Neural progenitor cell (in vitro differentiated cells): ENCODE measurements around the gene PAX5. TPM values are rescaled to one million over a fixed set of nuclear protein-coding genes. Genes with fewer than 3 reads are reported as not detected.

Experiments
- DNase-seq: peaks from one replicate; pipeline ENCODE4 v3.0.0-alpha.2; 2016; ENCODE audit warnings: low spot score
- H2AFZ ChIP-seq: fragments of 200-600 bp; sonication (generic); replicated peaks from 2 replicates; pipeline ENCODE4 v1.6.1; 2016; ENCODE audit warnings: antibody characterized with exemption
- H3F3A ChIP-seq: fragments of 200-600 bp; sonication (generic); 2 replicates; pipeline ENCODE4 v1.6.1; 2016; ENCODE audit warnings: antibody characterized with exemption, low read depth
- H3K27ac ChIP-seq: fragments of 200-600 bp; sonication (generic); 2 replicates; pipeline ENCODE4 v1.5.1; 2016; ENCODE audit warnings: mild to moderate bottlenecking
- H3K27me3 ChIP-seq: fragments of 200-600 bp; sonication (generic); 2 replicates; pipeline ENCODE4 v1.6.1; 2016; ENCODE audit warnings: mild to moderate bottlenecking, moderate library complexity
- H3K36me3 ChIP-seq: fragments of 200-600 bp; sonication (generic); 2 replicates; pipeline ENCODE4 v1.5.1; 2016
- H3K4me1 ChIP-seq: fragments of 200-600 bp; sonication (generic); 2 replicates; pipeline ENCODE4 v1.6.1; 2016; ENCODE audit warnings: mixed run types
- H3K4me2 ChIP-seq: fragments of 200-600 bp; sonication (generic); 2 replicates; pipeline ENCODE4 v1.6.1; 2016
- H3K4me3 ChIP-seq: fragments of 200-600 bp; sonication (generic); 2 replicates; pipeline ENCODE4 v1.5.1; 2016
- H3K79me2 ChIP-seq: fragments of 200-600 bp; sonication (generic); 2 replicates; pipeline ENCODE4 v1.6.1; 2016; ENCODE audit warnings: low read depth
- H3K9ac ChIP-seq: fragments of 200-600 bp; sonication (generic); 2 replicates; pipeline ENCODE4 v1.6.1; 2016
- H3K9me3 ChIP-seq: fragments of 200-600 bp; sonication (generic); 2 replicates; pipeline ENCODE4 v1.5.1; 2016; ENCODE audit warnings: low read depth
- H4K20me1 ChIP-seq: fragments of 200-600 bp; sonication (generic); 2 replicates; pipeline ENCODE4 v1.6.1; 2016; ENCODE audit warnings: low read depth
- H3K27ac Mint-ChIP-seq: 3 replicates; pipeline ENCODE4 v1.8.0; 2021; ENCODE audit warnings: mixed read lengths
- H3K27me3 Mint-ChIP-seq: 2 replicates; pipeline ENCODE4 v1.8.0; 2022; ENCODE audit warnings: low read depth, mild to moderate bottlenecking, inconsistent platforms, moderate library complexity, mixed read lengths; ENCODE audit not compliant: insufficient read depth
- H3K36me3 Mint-ChIP-seq: 3 replicates; pipeline ENCODE4 v1.8.0; 2021; ENCODE audit warnings: mixed read lengths
- H3K4me1 Mint-ChIP-seq: 3 replicates; pipeline ENCODE4 v1.8.0; 2021; ENCODE audit warnings: mixed read lengths
- H3K4me3 Mint-ChIP-seq: 3 replicates; pipeline ENCODE4 v1.8.0; 2021; ENCODE audit warnings: mild to moderate bottlenecking, moderate library complexity, mixed read lengths
- H3K9me3 Mint-ChIP-seq: 3 replicates; pipeline ENCODE4 v1.8.0; 2020; ENCODE audit warnings: mixed read lengths
- EZH2 ChIP-seq: fragments of 200-600 bp; sonication (generic); IDR thresholded peaks from 2 replicates; pipeline ENCODE4 v1.6.1; 2017; ENCODE audit warnings: antibody characterized with exemption, mild to moderate bottlenecking, moderate library complexity
- EZH2phosphoT487 ChIP-seq: fragments of 200-600 bp; sonication (generic); IDR thresholded peaks from 2 replicates; pipeline ENCODE4 v1.6.1; 2017; ENCODE audit warnings: antibody characterized with exemption
- total RNA-seq: library from RNA; depleted of rRNA; stranded (reverse); fragments of >200 nt; gene quantifications from 2 replicates; pipeline ENCODE4 v1.2.3, GENCODE V29; 2015; ENCODE audit warnings: low replicate concordance
- TF ChIP-seq, protein P1 (sequence below): fragments of 200-600 bp; sonication (generic); IDR thresholded peaks from 2 replicates; pipeline ENCODE4 v1.5.1; 2017; ENCODE audit warnings: antibody characterized with exemption, mild to moderate bottlenecking

PAX5 gene
- total RNA-seq, 1 donor from 2014 or later: not detected

DNA sequence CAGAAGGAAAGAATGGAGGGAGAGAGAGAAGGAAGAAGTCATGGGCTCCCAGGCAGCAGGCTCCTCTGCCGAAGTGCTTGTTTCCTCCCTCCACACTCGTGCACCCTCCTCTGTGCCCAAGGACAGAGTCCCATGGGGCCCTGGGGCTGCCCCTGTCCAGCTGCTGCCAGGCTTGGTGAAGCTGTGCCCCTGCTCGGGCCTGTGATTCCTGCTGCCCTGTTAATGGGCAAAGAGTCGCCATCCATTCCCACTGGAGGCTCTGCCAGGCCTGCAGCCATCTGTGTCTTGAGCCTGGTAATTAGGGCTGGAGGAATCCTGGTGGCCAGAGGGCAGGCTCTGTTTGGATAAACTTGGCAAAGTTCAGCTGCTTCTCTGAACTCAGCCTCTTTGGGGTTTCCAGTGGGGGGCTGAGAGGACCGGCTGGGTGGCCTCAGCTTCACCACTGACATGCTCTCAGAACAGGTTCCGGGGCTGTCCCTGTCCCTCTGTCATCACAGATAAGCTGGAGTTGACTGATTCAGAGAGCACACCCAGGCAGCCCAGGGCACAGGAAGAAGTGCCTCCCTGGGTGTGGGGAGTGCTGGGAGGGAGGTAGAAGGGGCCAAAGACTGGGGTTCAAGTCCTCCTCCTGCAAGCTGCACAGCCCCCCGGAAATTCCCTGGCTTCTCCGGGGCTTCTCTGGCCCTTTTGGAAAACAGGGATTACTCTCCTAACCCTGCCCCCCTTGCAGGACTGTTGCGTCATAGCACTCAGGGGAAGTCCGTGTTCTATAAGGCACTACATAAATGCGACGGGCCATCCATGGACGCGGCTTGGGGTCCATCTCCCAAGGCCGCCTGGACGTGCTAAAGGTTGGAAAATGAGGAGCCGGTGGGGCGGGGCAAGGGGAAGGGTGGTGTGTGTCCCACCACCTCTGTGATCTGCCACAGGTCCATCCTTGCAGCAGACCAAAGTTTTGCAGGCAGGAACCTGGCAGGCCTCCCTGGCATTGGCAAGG, 154.8 kb downstream of the PAX5 start:
- Histone ChIP-seq H3K36me3 (no peaks in the 10 kb centered on the region), H3K79me2 (no peaks in the 10 kb centered on the region), H3K4me1 (peaks cover 3% of the 10 kb centered on the region), H3K9me3 (no peaks in the 10 kb centered on the region), H3K27me3 (no peaks in the 10 kb centered on the region), H3K4me2 (no peak overlapping the region), H2AFZ (no peak overlapping the region), H3F3A (no peaks in the 10 kb centered on the region), H3K4me3 (no peak overlapping the region), H3K9ac (no peak overlapping the region), H4K20me1 (no peaks in the 10 kb centered on the region), H3K27ac (no peak overlapping the region)
- Mint-ChIP-seq H3K4me1 (peaks cover 9% of the 10 kb centered on the region), H3K4me3 (no peak overlapping the region), H3K36me3 (peaks cover 5% of the 10 kb centered on the region), H3K27ac (no peak overlapping the region), H3K9me3 (peaks cover 3% of the 10 kb centered on the region), H3K27me3 (peaks cover 6% of the 10 kb centered on the region)
- no peak for DNase-seq
- TF ChIP-seq EZH2 (no peak), EZH2phosphoT487 (no peak)
- TF ChIP-seq, protein P1, sequence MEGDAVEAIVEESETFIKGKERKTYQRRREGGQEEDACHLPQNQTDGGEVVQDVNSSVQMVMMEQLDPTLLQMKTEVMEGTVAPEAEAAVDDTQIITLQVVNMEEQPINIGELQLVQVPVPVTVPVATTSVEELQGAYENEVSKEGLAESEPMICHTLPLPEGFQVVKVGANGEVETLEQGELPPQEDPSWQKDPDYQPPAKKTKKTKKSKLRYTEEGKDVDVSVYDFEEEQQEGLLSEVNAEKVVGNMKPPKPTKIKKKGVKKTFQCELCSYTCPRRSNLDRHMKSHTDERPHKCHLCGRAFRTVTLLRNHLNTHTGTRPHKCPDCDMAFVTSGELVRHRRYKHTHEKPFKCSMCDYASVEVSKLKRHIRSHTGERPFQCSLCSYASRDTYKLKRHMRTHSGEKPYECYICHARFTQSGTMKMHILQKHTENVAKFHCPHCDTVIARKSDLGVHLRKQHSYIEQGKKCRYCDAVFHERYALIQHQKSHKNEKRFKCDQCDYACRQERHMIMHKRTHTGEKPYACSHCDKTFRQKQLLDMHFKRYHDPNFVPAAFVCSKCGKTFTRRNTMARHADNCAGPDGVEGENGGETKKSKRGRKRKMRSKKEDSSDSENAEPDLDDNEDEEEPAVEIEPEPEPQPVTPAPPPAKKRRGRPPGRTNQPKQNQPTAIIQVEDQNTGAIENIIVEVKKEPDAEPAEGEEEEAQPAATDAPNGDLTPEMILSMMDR: no peak

DNA sequence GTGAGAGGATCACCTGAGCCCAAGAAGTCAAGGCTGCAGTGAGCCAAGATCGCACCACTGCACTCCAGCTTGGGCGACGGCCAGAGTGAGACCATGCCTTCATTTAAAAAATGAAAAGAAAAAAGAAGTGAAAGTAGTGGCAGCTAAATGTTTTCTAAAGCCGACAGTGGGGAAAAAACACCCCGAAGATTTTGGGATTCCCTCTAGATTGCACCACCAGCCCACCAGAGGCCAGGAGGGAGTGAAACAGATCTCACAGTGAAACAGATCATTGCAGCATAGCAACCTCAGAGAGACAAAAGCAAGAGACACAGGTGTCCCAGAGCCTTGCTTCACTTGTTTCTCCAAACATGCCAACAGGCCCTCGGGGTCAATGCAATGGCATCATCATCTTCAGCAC, 156.8 kb downstream of the PAX5 start:
- no peaks in the 10 kb centered on the region for H3K9me3 ChIP-seq
- H4K20me1 ChIP-seq: peaks cover 2% of the 10 kb centered on the region
- Mint-ChIP-seq H3K4me3 (no peak overlapping the region), H3K4me1 (peaks cover 4% of the 10 kb centered on the region), H3K36me3 (peaks cover 5% of the 10 kb centered on the region), H3K27ac (no peak overlapping the region), H3K27me3 (peaks cover 6% of the 10 kb centered on the region), H3K9me3 (peaks cover 3% of the 10 kb centered on the region)
- no peak overlapping the region for H3K4me2 ChIP-seq
- H3K27me3 ChIP-seq: no peaks in the 10 kb centered on the region
- H3K36me3 ChIP-seq: no peaks in the 10 kb centered on the region
- H3K9ac ChIP-seq: no peak overlapping the region
- no peak for DNase-seq
- H3K27ac ChIP-seq: no peak overlapping the region
- no peaks in the 10 kb centered on the region for H3F3A ChIP-seq
- H2AFZ ChIP-seq: no peak overlapping the region
- no peak for TF ChIP-seq EZH2
- H3K79me2 ChIP-seq: no peaks in the 10 kb centered on the region
- no peak overlapping the region for H3K4me3 ChIP-seq
- H3K4me1 ChIP-seq: peaks cover 3% of the 10 kb centered on the region

DNA sequence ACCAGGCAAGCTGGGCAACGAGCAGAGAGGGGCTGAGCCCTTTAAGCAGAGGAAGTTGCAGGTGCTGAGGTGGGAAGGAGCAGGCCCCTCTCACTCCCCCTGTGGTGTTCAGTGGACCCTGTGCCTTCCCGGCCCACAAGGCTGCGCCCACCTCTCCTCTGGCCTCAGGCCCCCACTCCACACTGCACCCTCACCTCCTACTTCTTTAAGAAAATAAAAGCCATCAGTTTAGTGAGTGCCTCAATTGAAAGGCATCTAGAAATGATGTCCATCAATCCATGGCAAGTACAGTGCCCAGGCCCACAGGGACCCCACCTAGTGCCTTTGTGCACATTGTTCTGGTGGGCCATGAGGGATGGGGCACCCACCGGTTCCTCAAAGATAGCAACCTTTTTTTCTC, 158.0 kb downstream of the PAX5 start:
- Mint-ChIP-seq H3K27me3 (peaks cover 6% of the 10 kb centered on the region), H3K27ac (no peak overlapping the region), H3K4me1 (peaks cover 2% of the 10 kb centered on the region), H3K36me3 (peaks cover 5% of the 10 kb centered on the region), H3K9me3 (peaks cover 3% of the 10 kb centered on the region), H3K4me3 (no peak overlapping the region)
- Histone ChIP-seq H3K36me3 (no peaks in the 10 kb centered on the region), H3K9ac (no peak overlapping the region), H3F3A (no peaks in the 10 kb centered on the region), H3K9me3 (no peaks in the 10 kb centered on the region), H4K20me1 (peaks cover 2% of the 10 kb centered on the region), H3K27ac (no peak overlapping the region), H3K4me3 (no peak overlapping the region), H3K79me2 (no peaks in the 10 kb centered on the region), H3K4me2 (no peak overlapping the region), H3K4me1 (peaks cover under 1% of the 10 kb centered on the region), H3K27me3 (no peaks in the 10 kb centered on the region), H2AFZ (no peak overlapping the region)
- DNase-seq: no peak
- TF ChIP-seq, protein P1: no peak
- TF ChIP-seq EZH2phosphoT487 (no peak), EZH2 (no peak)

DNA sequence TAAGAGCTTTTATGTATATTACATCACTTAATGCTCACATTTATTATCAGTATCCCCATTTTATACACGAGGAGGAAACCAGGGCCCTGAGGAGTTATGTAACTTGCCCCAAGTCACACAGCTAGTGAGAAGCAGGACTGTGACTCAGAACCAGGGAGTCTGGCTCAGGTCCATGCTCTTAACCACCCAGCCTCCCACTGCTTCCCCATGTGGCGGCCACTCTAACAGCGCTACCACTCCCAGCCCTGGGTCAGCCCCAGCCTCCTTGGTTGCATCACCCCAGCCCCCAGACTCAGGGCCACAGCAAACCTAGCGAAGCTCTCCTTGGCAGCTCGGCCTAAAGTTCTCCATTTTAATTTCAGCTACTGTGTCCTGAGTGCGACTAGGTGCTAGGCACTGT, 159.1 kb downstream of the PAX5 start:
- Histone ChIP-seq H3K4me2 (no peak overlapping the region), H2AFZ (no peak overlapping the region), H3K9me3 (no peaks in the 10 kb centered on the region), H3K79me2 (no peaks in the 10 kb centered on the region), H3K4me1 (peaks cover 3% of the 10 kb centered on the region), H4K20me1 (peaks cover 2% of the 10 kb centered on the region), H3F3A (no peaks in the 10 kb centered on the region), H3K9ac (no peak overlapping the region), H3K27me3 (no peaks in the 10 kb centered on the region), H3K27ac (no peak overlapping the region), H3K4me3 (no peak overlapping the region), H3K36me3 (no peaks in the 10 kb centered on the region)
- no peak overlapping the region for H3K4me3 Mint-ChIP-seq
- peaks cover 3% of the 10 kb centered on the region for H3K9me3 Mint-ChIP-seq
- H3K4me1 Mint-ChIP-seq: peaks cover 2% of the 10 kb centered on the region
- DNase-seq: no peak
- H3K27ac Mint-ChIP-seq: no peak overlapping the region
- peaks cover 5% of the 10 kb centered on the region for H3K36me3 Mint-ChIP-seq
- peaks cover 2% of the 10 kb centered on the region for H3K27me3 Mint-ChIP-seq
- no peak for TF ChIP-seq EZH2
- no peak for TF ChIP-seq EZH2phosphoT487
- TF ChIP-seq, protein P1: no peak
